ENCODE measurements around the gene MYO7B.

MYO7B gene

GRCh38 chr2:127597046-127597983 lies 61.8 kb downstream of the MYO7B start:
- no peak overlapping the region for H3K9ac ChIP-seq (ENCODE audit: low read length in 2 of 2)
- no peak overlapping the region for H3K27ac ChIP-seq (ENCODE audit: low read length)
- H3K4me3 ChIP-seq (ENCODE audit: low read length in 2 of 2): no peak overlapping the region
- no peaks in the 10 kb centered on the region for H3K36me3 ChIP-seq (ENCODE audit: control insufficient read depth in 2 of 2, insufficient read depth in 2 of 2, low read length in 2 of 2)
- H3K9me3 ChIP-seq (ENCODE audit: control insufficient read depth in 2 of 2, low read length in 2 of 2): peaks cover 0 to 2% of the 10 kb centered on the region in 2 donors
- H3K4me1 ChIP-seq (ENCODE audit: control insufficient read depth, insufficient read depth, low read length): no peaks in the 10 kb centered on the region
- H3K27me3 ChIP-seq (ENCODE audit: control insufficient read depth in 1 of 2, insufficient read depth in 2 of 2, low read length in 2 of 2): no peaks in the 10 kb centered on the region

GRCh38 chr2:127597984-127598380 lies 62.5 kb downstream of the MYO7B start:
- H3K36me3 ChIP-seq (ENCODE audit: control insufficient read depth in 2 of 2, insufficient read depth in 2 of 2, low read length in 2 of 2): no peaks in the 10 kb centered on the region
- no peak overlapping the region for H3K9ac ChIP-seq (ENCODE audit: low read length in 2 of 2)
- peaks cover 0 to 2% of the 10 kb centered on the region in 2 donors for H3K9me3 ChIP-seq (ENCODE audit: control insufficient read depth in 2 of 2, low read length in 2 of 2)
- no peaks in the 10 kb centered on the region for H3K4me1 ChIP-seq (ENCODE audit: control insufficient read depth, insufficient read depth, low read length)
- H3K27ac ChIP-seq (ENCODE audit: low read length): no peak overlapping the region
- H3K4me3 ChIP-seq (ENCODE audit: low read length in 2 of 2): no peak overlapping the region
- no peaks in the 10 kb centered on the region for H3K27me3 ChIP-seq (ENCODE audit: control insufficient read depth in 1 of 2, insufficient read depth in 2 of 2, low read length in 2 of 2)

GRCh38 chr2:127598711-127599110 lies 63.2 kb downstream of the MYO7B start:
- Histone ChIP-seq H3K9ac (ENCODE audit: low read length in 2 of 2) (no peak overlapping the region), H3K36me3 (ENCODE audit: control insufficient read depth in 2 of 2, insufficient read depth in 2 of 2, low read length in 2 of 2) (no peaks in the 10 kb centered on the region), H3K4me3 (ENCODE audit: low read length in 2 of 2) (no peak overlapping the region), H3K27me3 (ENCODE audit: control insufficient read depth in 1 of 2, insufficient read depth in 2 of 2, low read length in 2 of 2) (no peaks in the 10 kb centered on the region), H3K9me3 (ENCODE audit: control insufficient read depth in 2 of 2, low read length in 2 of 2) (peaks cover 0 to 2% of the 10 kb centered on the region in 2 donors), H3K27ac (ENCODE audit: low read length) (no peak overlapping the region), H3K4me1 (ENCODE audit: control insufficient read depth, insufficient read depth, low read length) (no peaks in the 10 kb centered on the region)

GRCh38 chr2:127599211-127599610 lies 63.7 kb downstream of the MYO7B start:
- Histone ChIP-seq H3K4me1 (ENCODE audit: control insufficient read depth, insufficient read depth, low read length) (no peaks in the 10 kb centered on the region), H3K36me3 (ENCODE audit: control insufficient read depth in 2 of 2, insufficient read depth in 2 of 2, low read length in 2 of 2) (no peaks in the 10 kb centered on the region), H3K27ac (ENCODE audit: low read length) (no peak overlapping the region), H3K27me3 (ENCODE audit: control insufficient read depth in 1 of 2, insufficient read depth in 2 of 2, low read length in 2 of 2) (no peaks in the 10 kb centered on the region), H3K9me3 (ENCODE audit: control insufficient read depth in 2 of 2, low read length in 2 of 2) (peaks cover 0 to 2% of the 10 kb centered on the region in 2 donors), H3K4me3 (ENCODE audit: low read length in 2 of 2) (no peak overlapping the region), H3K9ac (ENCODE audit: low read length in 2 of 2) (no peak overlapping the region)

- no peaks in the 10 kb centered on the region for H3K27me3 ChIP-seq (ENCODE audit: control insufficient read depth in 1 of 2, insufficient read depth in 2 of 2, low read length in 2 of 2)
- H3K27ac ChIP-seq (ENCODE audit: low read length): no peak overlapping the region
- H3K4me1 ChIP-seq (ENCODE audit: control insufficient read depth, insufficient read depth, low read length): no peaks in the 10 kb centered on the region
- no peak overlapping the region for H3K4me3 ChIP-seq (ENCODE audit: low read length in 2 of 2)
- H3K9me3 ChIP-seq (ENCODE audit: control insufficient read depth in 2 of 2, low read length in 2 of 2): no peaks in the 10 kb centered on the region
- no peaks in the 10 kb centered on the region for H3K36me3 ChIP-seq (ENCODE audit: control insufficient read depth in 2 of 2, insufficient read depth in 2 of 2, low read length in 2 of 2)
- H3K9ac ChIP-seq (ENCODE audit: low read length in 2 of 2): no peak overlapping the region
These were observed 69.5 kb downstream of the MYO7B start for GRCh38 chr2:127604986-127605385.

GRCh38 chr2:127605691-127606263 lies 70.3 kb downstream of the MYO7B start:
- H3K9ac ChIP-seq (ENCODE audit: low read length in 2 of 2): no peak overlapping the region
- no peaks in the 10 kb centered on the region for H3K4me1 ChIP-seq (ENCODE audit: control insufficient read depth, insufficient read depth, low read length)
- no peak overlapping the region for H3K4me3 ChIP-seq (ENCODE audit: low read length in 2 of 2)
- H3K27me3 ChIP-seq (ENCODE audit: control insufficient read depth in 1 of 2, insufficient read depth in 2 of 2, low read length in 2 of 2): no peaks in the 10 kb centered on the region
- peaks cover 0 to under 1% of the 10 kb centered on the region in 2 donors for H3K9me3 ChIP-seq (ENCODE audit: control insufficient read depth in 2 of 2, low read length in 2 of 2)
- no peak overlapping the region for H3K27ac ChIP-seq (ENCODE audit: low read length)
- no peaks in the 10 kb centered on the region for H3K36me3 ChIP-seq (ENCODE audit: control insufficient read depth in 2 of 2, insufficient read depth in 2 of 2, low read length in 2 of 2)

- Histone ChIP-seq H3K27me3 (ENCODE audit: control insufficient read depth in 1 of 2, insufficient read depth in 2 of 2, low read length in 2 of 2) (no peaks in the 10 kb centered on the region), H3K9me3 (ENCODE audit: control insufficient read depth in 2 of 2, low read length in 2 of 2) (peaks cover 0 to 7% of the 10 kb centered on the region in 2 donors), H3K4me1 (ENCODE audit: control insufficient read depth, insufficient read depth, low read length) (no peaks in the 10 kb centered on the region), H3K36me3 (ENCODE audit: control insufficient read depth in 2 of 2, insufficient read depth in 2 of 2, low read length in 2 of 2) (no peaks in the 10 kb centered on the region), H3K4me3 (ENCODE audit: low read length in 2 of 2) (no peak overlapping the region), H3K9ac (ENCODE audit: low read length in 2 of 2) (no peak overlapping the region), H3K27ac (ENCODE audit: low read length) (no peak overlapping the region)
These were observed 71.3 kb downstream of the MYO7B start for GRCh38 chr2:127606625-127607398.

GRCh38 chr2:127607399-127607908 lies 72.0 kb downstream of the MYO7B start:
- Histone ChIP-seq H3K9ac (ENCODE audit: low read length in 2 of 2) (no peak overlapping the region), H3K4me3 (ENCODE audit: low read length in 2 of 2) (no peak overlapping the region), H3K27ac (ENCODE audit: low read length) (no peak overlapping the region), H3K9me3 (ENCODE audit: control insufficient read depth in 2 of 2, low read length in 2 of 2) (peaks cover 0 to 7% of the 10 kb centered on the region in 2 donors), H3K4me1 (ENCODE audit: control insufficient read depth, insufficient read depth, low read length) (no peaks in the 10 kb centered on the region), H3K27me3 (ENCODE audit: control insufficient read depth in 1 of 2, insufficient read depth in 2 of 2, low read length in 2 of 2) (no peaks in the 10 kb centered on the region), H3K36me3 (ENCODE audit: control insufficient read depth in 2 of 2, insufficient read depth in 2 of 2, low read length in 2 of 2) (no peaks in the 10 kb centered on the region)

GRCh38 chr2:127608061-127609030 lies 72.9 kb downstream of the MYO7B start:
- H3K9ac ChIP-seq (ENCODE audit: low read length in 2 of 2): no peak overlapping the region
- no peak overlapping the region for H3K27ac ChIP-seq (ENCODE audit: low read length)
- no peaks in the 10 kb centered on the region for H3K27me3 ChIP-seq (ENCODE audit: control insufficient read depth in 1 of 2, insufficient read depth in 2 of 2, low read length in 2 of 2)
- no peak overlapping the region for H3K4me3 ChIP-seq (ENCODE audit: low read length in 2 of 2)
- peaks cover 0 to 7% of the 10 kb centered on the region in 2 donors for H3K9me3 ChIP-seq (ENCODE audit: control insufficient read depth in 2 of 2, low read length in 2 of 2)
- H3K36me3 ChIP-seq (ENCODE audit: control insufficient read depth in 2 of 2, insufficient read depth in 2 of 2, low read length in 2 of 2): no peaks in the 10 kb centered on the region
- no peaks in the 10 kb centered on the region for H3K4me1 ChIP-seq (ENCODE audit: control insufficient read depth, insufficient read depth, low read length)

All from stomach smooth muscle (tissue), 2 donors.